Measurements from ENCODE around the gene EPB42.

GRCh38 chr15:43196760-43197548, 23.9 kb downstream of the EPB42 start:
- TF ChIP-seq CTCF (IDR thresholded peaks at IDR 0.05; ENCODE audit: low read length) = no peak
- no peak for TF ChIP-seq EZH2 (IDR thresholded peaks at IDR 0.05; ENCODE audit: borderline replicate concordance, low read length)
